OCI-LY3 (cell line): ENCODE measurements around the gene JCAD.

ENCODE experiments used
- EZH2phosphoT487 ChIP-seq: fragments of 200-600 bp; shearing (Covaris generic); IDR thresholded peaks from 2 replicates; pipeline ENCODE4 v1.6.1; 2018; ENCODE audit warnings: antibody characterized with exemption, mixed run types, low read depth
- TF ChIP-seq, protein P1 (sequence below): fragments of 200-600, 300-600 bp; sonication (generic); IDR thresholded peaks from 2 replicates; pipeline ENCODE4 v1.5.1; 2014; ENCODE audit warnings: antibody characterized with exemption, low read length, low read depth

DNA sequence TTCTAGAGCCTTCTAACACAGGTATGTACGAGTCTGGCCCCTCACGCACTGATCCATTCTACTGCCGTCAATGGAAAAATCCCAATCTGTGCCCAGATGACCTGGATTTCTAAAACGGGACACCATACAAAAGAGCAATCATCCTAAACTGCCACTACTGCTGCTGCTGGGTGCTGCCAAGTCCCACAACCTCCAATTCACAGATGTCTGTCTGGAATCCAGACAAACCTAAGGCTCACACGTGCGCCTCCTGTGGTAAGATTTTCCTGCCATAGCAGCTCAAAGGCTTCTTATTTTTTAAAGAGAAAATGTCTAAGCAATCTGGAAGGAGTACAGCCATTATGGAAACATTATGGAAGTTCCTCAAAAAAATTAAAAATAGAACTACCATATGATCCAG is 40.9 kb downstream of the JCAD start:
- TF ChIP-seq, protein P1, sequence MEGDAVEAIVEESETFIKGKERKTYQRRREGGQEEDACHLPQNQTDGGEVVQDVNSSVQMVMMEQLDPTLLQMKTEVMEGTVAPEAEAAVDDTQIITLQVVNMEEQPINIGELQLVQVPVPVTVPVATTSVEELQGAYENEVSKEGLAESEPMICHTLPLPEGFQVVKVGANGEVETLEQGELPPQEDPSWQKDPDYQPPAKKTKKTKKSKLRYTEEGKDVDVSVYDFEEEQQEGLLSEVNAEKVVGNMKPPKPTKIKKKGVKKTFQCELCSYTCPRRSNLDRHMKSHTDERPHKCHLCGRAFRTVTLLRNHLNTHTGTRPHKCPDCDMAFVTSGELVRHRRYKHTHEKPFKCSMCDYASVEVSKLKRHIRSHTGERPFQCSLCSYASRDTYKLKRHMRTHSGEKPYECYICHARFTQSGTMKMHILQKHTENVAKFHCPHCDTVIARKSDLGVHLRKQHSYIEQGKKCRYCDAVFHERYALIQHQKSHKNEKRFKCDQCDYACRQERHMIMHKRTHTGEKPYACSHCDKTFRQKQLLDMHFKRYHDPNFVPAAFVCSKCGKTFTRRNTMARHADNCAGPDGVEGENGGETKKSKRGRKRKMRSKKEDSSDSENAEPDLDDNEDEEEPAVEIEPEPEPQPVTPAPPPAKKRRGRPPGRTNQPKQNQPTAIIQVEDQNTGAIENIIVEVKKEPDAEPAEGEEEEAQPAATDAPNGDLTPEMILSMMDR: no peak
- TF ChIP-seq EZH2phosphoT487: no peak
